Activated CD4-positive, CD25-positive, alpha-beta regulatory T cell treated with anti-CD3 and anti-CD28 coated beads, Interleukin-2, amount 50 U/mL, for 16 hours (primary cell): ENCODE measurements around the gene NACC2.

Experiments
- DNase-seq: peaks from one replicate; pipeline ENCODE4 v3.0.0-alpha.2; 2020; ENCODE audit warnings: low read depth, low spot score

NACC2 gene

GRCh38 chr9:136095070-136096058, at the start of gene NACC2:
Gene NACC2 (minus strand): TSS chr9:136095289. CDS start chr9:136050521, 44,768 bp downstream.
- DNase-seq, result no peak

GRCh38 chr9:136144450-136144849, 49.4 kb upstream of the NACC2 start:
- DNase-seq, result no peak

- DNase-seq, result no peak
Observed at GRCh38 chr9:136143215-136144001, 48.3 kb upstream of the NACC2 start.

DNA sequence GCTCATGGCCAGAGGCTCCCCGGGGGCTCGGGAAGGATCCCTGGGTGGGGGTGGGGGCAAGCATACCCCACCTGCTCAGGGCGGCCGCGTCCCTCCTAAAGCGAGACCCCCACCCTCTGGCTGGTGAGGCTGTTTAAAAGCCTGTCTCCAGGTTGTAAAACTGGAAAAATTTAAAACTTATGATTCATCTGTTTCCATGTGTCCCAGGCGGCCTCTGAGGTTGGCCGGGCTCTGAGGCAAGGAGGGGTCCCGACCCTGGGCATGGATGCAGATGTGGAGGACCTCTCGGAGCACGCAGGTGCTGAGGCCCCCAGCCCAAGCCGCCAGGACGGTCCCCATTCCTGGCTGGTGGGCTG, 47.7 kb upstream of the NACC2 start:
- no peak for DNase-seq

GRCh38 chr9:136142414-136142796, 47.3 kb upstream of the NACC2 start:
- DNase-seq, result no peak

DNA sequence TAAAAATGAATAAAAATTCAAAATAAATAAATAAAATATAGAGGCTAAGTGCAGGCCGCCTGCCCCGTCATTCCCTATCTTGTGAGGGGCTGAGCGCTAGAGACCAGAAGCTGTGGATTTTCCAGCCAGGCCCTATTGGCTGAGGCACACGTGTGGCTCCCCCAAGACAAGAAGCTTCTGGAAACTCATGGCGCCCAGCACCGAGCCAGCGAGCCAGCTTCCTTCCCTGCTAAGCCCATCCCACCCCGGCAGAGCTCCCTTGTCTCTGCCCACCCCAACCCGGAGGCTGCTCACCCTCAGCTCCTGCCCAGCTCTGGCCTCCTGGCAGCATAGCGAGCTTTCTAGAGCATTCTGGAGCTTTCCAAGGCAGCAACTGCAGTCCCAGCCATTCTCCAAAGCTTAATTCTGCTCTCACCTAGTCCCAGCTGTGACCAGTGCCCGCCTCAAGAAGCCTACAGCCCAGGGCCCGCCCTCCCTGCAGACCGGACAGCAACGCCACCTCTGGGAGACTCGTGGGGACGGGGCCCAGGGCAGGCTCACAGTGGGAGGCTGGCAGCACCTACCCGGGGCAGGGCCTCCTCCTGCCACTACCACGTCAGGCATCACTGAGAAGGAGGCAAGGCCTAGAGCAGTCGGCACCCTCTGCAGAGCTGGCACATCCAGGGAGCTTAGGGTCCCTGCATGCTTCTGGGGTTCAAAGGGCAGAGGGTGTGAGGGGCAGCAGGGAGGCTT, 46.8 kb upstream of the NACC2 start:
- DNase-seq, result no peak

GRCh38 chr9:136140966-136141365, 45.9 kb upstream of the NACC2 start:
- DNase-seq, result no peak

GRCh38 chr9:136140046-136140445, 45.0 kb upstream of the NACC2 start:
- DNase-seq, result no peak

- DNase-seq, result no peak
Observed at GRCh38 chr9:136138566-136138965, 43.5 kb upstream of the NACC2 start.

- DNase-seq, result no peak
Observed at GRCh38 chr9:136137321-136138265, 42.5 kb upstream of the NACC2 start.

- no peak for DNase-seq
Observed at GRCh38 chr9:136136127-136136925, 41.2 kb upstream of the NACC2 start.

DNA sequence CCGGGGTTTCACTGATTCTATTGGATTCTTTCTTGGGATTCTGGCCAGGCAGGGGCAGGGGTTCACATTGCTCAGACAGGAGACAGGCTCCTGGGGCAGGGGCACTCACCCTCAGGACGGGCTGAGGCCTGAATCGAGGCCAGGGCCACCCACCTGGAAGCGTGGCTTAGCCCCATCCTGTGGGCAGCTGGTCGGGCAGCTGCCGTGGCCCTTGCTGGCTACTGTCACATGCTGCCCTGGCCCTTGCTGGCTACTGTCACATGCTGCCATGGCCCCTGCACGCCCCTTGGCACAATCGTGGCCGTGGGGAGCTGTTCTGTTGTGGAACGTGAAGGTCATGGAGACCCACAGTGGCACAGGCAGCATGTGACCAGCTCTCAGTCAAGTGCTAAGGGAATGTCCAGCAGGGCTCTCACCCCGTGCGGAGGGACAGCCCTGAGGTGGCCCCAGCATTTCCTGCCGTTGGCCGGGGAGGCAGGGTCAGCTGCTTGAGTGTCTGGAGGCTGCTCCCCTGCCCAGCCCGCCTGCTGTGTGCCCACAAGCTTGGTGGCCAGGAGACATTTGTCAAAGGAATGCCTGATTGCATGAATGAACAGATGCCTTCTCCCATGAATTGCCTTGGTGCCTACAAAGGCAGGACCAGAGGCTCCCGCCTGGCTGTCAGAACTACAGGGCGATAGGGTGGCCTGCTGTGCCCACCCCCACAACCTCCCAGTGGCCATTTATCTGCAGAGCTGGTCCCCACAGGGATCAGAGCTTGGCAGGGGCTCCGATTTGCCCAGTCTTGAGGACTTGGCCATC, 40.4 kb upstream of the NACC2 start:
- no peak for DNase-seq

- DNase-seq, result no peak
Observed at GRCh38 chr9:136133959-136134484, 38.9 kb upstream of the NACC2 start.

GRCh38 chr9:136133191-136133958, 38.3 kb upstream of the NACC2 start:
- DNase-seq, result no peak

- DNase-seq, result no peak
Observed at GRCh38 chr9:136132512-136133050, 37.5 kb upstream of the NACC2 start.

- no peak for DNase-seq
Observed at GRCh38 chr9:136131629-136132511, 36.8 kb upstream of the NACC2 start.

- no peak for DNase-seq
Observed at GRCh38 chr9:136129176-136129575, 34.1 kb upstream of the NACC2 start.
